GM19452 (cell line): ENCODE results near the gene MGLL.
A peak's percentile ranks its signal among the peaks of the same experiment; 100 is the strongest.

Experiments used
- ATAC-seq: cut with Tn5 transposase; IDR thresholded peaks from one replicate; pipeline ENCODE4 v1.9.1; 2021; ENCODE audit not compliant: unreplicated experiment

MGLL gene

DNA sequence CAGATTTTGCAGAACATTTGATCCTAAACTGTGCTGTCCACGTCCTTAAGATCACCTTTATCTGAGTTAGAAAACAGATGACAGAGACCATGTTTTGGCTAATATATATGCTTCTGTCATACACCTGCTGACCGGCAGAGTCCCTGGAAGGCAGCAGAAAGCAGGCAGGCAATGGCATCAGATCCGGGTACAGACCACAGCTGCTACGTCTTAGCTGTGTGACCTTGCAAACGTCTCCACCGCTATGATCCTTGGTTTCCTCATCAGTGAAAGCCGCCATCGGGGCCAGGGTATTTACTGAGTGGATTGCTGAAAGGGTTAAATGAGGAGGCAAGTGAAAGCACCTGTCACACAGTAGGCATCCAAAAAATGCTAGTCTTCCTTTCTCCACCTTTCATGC, 77.4 kb downstream of the MGLL start:
- ATAC-seq = no peak

DNA sequence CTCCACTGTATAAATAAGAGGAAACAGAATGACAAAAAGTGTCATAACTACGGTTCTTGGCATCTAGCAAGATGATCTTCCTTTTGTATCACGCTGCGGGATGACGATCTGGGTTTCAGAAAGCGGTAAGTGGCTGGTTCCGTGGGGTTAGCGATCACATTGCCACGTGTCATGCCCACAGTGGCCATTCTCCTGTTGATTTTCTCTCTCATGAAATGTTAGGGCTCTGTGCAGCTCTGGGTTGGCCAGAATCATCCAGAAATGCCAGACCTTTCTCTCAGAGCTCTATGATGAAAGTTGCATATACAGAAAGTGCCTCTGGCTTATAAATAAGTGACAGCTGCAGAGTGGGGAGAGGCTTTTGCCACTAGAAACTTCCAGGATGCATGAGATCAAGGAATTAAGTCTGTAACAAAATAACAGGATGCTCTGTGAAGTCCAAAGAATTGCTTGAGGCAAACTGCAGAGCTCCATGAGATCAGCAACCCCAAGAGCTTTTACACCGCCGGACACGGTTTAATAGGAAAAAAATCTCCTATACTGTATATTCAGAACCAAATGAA, 78.0 kb downstream of the MGLL start:
- no peak for ATAC-seq

DNA sequence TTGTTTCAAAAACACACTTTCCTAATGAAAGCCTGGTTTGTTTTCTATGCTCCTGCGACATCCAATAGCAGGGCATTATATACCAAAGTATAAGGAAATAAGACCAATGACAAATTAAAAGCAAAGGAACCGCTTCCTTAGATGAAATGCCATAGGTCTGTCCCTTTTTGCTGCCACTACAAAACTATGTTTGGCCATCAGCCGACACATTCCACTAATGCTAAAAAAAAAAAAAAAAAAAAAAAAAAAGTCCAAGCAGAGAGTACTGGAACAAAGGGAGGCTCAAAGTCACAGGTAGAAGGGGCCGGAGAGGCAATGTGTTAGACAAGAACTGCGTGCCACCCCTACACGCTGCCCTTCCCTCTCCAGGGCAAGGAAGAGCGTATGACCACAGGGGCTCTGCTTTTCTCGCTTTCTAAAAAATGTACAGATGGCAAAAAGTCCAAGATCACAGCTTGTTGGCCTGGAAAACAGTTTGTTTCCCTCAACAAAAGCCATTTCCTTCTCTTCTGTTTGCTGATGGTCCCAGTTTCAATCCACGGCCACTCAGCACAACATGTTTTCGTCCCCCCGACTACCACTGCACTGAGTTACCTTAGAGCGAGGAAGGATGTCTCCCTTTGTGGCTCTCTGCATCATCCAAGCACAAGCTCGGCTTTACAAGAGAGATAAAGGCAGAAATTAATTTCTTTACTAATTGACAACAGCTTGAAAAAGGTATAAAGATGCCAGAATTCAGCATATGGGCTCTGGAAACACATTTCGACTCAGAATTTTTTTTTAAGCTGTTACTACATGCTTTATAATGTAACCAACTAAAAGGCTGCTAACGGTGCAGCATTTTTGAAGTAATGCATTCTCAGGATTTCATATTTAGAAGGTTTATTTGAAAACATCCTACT, 78.7 kb downstream of the MGLL start:
- no peak for ATAC-seq

DNA sequence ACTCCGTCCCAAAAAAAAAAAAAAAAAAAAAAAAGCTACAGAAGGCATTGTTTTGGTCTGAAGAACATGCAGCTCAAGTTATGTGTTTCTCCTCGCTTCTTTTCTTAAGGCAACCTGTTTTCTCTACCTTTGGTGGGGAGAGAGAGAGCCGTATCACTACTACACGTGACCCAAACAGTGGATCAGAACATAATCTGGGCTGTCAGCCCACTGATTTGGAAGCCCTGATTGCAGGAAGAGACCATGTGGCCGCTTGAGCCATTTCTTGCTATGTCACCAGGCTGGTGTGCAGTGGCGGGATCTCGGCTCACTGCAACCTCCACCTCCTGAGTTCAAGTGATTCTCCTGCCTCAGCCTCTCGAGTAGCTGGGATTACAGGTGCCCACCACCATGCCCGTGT, 79.7 kb downstream of the MGLL start:
- ATAC-seq = no peak

DNA sequence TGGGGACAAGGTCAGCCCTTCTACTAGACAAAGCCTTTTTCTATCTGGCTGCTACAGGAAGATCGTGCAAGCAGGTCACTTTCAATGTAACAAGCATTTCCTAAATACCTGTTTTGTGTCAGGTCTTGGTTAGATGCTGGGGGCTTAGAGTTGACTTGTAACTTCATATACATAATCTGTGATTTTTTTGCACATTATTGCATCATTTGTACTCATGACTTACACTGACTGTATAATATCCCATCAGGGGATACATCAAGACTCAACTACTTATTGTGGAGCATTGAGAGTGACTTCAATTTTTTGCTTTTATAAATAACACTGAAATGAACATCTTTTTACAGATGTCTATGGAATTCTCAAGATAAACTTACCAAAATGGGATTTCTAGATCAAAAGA, 80.6 kb downstream of the MGLL start:
- no peak for ATAC-seq

DNA sequence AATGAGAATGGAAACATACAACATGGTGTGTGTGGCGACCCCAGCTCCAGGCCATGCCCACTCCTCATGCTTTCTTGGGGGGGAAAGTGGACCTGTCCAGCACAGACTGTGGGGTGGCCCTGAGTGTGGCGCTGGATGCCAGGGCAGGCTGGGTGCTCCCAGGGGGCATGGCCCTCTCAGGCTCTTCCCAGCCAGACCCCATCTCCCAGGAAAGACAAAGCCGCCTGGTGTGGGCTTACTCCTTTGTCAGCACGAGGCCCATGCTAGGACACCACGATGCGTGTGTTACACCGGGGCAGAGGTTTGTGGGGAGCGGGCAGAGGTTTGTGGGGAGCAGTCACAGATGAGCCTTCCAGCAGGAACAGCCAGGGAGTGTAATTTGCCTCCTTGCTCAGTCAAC, 81.1 kb downstream of the MGLL start:
- no peak for ATAC-seq

DNA sequence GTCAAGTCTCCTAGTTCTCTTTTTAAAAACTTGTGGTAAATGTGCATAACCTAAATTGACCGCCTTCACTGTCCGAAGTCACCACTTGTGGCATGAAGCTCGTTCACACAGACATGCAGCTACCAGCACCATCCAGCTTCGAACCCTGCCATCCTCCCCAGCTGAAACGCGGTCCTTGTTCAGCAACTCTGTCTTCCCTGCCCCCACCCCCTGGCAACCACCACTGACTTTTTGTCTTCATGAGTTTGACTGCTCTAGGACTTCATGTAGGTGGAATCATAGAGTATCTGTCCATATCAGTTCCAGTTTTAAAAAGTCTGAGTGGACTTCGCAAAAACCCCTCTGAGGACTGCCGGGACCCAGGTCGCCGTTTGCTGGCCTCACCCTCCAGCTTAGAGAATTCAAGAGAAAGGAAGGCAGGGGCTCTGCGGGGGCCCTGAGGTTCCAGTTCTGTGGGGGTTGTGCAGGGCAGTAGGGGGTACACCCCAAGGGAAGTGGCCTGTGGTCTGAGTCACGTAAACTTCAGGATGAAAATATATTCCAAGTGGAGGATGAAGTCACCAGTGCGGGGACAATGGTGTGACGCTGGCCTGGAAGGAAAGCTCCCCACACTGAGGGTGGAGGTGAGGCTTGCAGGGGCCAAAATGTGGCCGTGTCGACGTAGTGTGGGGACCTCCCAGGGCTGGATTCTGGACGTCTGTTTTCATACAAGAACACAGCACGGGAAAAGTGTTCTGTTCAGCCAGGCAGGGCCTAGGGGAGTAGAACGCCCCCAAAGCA, 82.0 kb downstream of the MGLL start:
- no peak for ATAC-seq

DNA sequence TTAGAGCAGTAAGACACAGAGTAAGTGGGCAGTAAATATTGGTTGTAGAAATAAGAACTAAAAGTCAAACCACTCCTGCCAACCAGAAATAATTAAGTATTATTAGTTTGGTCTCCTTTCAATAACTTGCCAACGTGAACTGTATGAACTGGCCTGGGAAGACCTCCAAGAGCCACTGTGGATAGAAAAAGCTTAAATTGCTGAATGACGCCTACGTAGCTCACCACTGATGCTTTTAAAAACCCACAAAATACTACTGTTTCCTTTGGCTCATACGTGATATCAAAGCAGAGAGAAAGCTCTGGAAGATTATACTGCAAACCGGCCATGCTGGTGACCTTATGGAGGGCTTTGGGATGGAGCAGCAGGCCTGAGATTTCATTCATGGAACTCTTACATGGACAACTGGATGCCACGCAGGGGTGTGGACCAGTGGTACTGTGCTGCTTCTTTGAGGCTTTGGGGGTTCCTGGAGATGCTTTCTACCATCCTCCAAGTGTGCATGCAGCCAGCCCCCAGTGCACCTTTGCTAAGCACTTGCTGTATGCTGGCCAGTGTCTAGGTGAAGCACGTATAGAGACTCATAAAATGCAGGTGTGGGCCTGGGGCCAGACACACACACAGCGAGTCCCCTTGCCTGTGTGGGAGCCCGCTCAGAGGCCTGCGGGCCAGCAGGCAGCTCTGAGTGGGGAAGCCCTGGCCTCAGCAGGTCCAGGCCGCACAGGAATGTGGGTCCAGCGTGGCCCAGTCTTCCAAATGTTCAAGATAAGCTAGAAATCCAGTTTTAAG, 82.8 kb downstream of the MGLL start:
- no peak for ATAC-seq

DNA sequence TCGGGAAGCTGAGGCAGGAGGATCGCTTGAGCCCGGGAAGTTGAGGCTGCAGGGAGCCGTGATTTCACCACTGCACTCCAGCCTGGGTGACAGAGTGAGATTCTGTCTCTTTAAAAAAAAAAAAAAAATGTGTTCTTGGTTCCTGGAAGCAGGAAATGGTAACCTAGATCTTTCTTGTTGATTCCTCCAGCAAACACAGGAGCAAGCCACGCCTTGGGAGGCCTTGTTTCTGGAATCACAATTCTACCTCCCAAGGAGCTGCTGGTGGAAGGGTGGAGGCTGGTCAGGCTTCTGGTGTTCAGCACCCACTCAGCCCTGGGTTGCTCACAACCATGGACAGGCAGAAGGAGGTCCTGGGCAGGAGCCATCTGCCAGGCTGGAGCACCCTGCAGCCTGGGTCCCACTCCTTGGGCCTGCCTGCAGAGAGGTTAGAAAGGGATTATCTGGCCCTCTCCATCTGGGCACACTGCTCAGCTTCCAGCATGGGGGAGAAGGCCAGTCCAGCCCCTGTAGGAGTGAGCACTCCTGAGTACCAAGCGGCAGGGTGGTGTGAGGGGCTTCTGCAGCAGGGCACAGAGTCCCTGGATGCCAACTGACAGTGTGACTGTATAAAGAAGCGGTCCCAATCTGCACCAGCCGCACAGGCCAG, 84.0 kb downstream of the MGLL start:
- ATAC-seq = no peak

DNA sequence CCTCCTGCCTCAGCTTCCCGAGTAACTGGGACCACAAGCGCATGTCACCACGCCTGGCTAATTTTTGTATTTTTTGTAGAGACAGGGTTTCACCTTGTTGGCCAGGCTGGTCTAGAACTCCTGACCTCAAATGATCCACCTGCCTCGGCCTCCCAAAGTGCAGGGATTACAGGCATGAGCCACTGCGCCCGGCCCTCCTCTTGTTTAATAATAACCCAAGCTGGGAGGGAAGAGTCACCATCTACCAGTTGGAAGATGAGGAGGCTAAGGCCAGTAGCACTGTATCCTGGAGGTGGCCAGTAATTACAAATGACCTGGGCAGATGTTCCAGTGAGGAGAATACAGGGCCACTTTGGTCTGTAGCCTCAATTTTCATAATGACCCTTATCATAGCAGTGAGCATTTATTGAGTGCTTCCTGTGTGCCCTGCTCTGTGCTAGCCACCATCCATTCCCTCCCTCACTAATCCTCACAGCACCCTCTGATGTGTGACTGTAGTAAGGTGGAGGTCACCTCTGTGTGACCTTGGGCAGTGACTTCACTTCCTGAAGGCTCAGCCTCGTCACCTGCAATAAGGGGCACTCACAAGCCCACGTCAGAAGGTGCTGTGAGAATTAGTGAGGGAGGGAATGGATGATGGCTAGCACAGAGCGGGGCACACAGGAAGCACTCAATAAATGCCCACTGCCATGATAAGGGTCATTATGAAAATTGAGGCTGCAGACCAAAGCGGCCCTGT, 85.3 kb downstream of the MGLL start:
- no peak for ATAC-seq

DNA sequence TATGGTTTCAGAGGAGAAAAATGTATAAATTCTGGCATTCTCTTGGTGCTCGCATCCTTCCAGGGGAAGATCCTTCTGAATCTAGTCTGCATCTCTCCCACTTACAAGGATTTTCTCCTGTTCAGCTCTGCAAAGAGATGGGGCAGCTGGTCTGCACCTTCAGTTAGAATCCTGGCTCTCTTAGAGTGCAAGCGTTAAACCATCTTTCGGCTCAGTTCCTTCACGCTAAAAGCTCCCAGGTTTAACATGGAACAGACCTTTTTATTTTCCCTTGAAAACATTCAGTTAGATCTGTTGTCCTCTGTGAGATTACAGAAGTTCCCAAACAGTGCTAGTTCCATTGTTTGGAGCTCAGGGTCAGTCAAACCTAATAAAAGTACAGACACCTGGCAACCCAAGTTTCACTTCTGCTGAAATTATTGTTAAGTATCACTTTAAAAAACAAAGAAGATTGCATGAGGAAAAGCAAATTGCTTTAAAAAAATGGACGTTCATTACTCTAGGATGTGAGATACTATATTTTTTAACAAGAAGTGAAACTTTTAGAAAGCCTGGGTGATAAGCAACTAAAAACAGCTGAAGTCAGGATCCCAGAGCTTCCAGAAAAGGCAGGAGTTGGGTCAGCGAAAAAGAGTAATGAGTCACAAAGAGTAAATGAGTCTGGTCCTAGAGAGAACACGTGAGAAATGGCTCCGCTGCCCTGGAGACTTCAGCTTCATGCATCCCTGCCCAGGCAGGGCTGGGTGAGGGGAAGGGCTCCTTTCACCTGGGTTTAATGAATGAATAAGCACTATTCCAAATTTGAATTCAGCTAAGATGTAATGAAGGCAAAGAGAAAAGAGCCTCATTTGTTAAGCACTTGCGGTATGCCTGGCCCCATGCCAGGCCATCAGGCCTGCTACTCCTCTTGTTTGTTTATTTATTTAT, 86.3 kb downstream of the MGLL start:
- peak; percentile 75 for ATAC-seq

DNA sequence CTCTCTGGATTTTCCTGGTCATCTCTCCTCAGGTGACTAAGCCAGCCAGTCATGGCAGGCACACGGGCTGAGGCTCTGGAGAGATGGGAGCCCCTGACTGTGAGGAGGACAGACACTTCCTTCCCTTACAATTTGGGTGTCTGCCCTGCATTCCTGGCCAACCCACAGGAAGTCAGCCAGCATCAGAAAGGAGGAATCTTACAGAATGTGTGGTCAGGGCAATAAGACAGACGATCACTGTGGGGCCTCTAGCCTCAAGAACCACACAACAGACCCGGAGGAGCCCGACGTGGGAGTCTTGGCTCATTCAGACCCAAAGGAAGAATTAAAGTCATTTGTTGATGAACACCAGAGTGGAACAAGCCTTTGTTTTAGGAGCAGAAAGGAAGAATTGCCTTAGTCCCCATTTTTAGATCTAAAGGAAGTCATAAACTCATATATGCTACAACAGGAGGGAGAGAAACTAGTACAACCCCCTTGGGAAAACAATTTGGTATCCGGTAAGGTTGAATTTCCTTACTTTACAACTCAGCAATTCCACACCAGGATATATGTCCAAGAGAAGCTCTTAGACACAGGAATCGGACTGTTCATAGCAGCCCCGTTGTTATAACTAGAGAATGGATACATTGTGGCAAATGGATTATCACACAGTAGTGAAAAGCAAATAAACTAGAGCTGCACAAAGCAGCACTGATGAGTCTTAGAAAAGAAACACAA, 87.4 kb downstream of the MGLL start:
- ATAC-seq = no peak

DNA sequence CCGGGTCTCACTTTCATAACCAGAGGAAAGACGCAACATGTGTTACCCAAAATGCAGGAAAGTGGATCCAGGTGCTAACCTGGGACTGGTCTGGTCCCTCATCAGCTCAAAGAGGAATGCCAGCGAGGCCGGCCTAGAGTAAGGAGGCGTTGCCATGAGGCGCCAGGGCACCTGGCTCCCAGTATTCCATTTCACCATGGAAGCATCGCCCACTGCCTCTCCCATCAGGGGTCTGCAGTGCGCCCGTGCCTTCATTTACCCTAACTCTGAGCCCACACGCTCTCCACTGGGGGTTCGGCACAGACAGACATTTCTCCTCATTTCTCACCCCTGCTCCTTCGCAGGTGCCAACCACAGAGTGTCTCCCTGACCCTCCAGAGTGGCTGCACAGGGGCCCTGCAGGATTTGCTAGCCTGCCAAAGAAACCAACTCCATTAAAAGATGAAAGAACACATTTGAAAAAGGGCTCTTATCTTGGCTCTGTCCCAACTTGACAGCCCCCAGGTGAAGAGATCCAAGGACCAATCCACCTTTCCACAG, 88.1 kb downstream of the MGLL start:
- no peak for ATAC-seq

DNA sequence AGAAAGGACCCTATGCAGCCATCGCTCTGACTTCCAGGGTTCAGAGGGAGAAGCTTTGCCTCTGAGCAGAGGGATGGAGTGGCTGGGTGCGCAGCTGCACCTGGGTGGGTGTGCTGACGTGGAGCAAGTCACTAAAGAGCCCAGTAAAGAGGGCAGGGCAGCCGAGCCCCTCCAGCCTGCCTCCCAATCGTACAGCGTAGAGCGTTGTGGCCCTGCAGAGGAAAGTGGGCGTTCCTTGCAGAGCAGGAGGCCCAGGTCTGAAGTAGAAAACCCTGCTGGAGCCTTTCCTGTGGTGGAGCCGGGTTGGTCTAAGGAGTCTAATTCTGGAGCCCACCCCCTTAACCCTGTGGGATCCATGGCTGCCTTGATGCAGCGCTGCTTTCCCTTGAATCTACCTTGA, 88.5 kb downstream of the MGLL start:
- ATAC-seq = no peak

DNA sequence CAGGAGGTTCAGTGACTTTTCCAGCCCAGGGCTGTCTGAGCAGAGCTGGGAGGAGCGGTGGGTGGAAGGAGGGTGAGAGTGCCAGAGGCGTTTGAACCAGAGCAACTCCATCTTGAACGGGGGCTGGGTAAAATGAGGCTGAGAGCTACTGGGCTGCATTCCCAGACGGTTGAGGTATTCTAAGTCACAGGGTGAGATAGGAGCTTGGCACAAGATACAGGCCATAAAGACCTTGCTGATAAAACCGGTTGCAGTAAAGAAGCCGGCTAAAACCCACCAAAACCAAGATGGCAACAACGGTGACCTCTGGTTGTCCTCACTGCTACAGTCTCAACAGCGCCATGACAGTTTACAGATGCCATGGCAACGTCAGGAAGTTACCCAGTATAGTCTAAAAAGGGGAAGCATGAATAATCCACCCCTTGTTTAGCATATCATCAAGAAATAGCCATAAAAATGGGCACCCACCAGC, 89.4 kb downstream of the MGLL start:
- no peak for ATAC-seq

DNA sequence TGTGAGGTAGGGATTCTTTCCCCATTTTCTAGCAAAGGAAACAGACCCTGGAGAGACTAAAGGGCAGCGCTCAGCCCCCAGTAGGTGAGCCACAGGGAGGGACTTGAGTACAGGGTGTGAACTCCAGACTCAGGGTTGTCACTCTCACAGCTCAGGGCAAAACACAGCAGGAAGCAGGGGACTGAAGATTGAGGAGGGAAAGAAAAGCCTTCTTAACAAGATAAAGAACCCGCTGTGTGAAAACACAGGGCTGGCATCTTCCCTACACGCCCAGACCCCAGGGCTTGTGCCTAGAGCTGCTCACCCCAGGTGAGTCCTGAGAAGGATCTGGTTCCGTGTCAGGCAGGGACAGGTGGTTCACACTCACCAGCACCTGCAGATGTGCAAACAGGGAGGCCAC, 90.0 kb downstream of the MGLL start:
- ATAC-seq = no peak

DNA sequence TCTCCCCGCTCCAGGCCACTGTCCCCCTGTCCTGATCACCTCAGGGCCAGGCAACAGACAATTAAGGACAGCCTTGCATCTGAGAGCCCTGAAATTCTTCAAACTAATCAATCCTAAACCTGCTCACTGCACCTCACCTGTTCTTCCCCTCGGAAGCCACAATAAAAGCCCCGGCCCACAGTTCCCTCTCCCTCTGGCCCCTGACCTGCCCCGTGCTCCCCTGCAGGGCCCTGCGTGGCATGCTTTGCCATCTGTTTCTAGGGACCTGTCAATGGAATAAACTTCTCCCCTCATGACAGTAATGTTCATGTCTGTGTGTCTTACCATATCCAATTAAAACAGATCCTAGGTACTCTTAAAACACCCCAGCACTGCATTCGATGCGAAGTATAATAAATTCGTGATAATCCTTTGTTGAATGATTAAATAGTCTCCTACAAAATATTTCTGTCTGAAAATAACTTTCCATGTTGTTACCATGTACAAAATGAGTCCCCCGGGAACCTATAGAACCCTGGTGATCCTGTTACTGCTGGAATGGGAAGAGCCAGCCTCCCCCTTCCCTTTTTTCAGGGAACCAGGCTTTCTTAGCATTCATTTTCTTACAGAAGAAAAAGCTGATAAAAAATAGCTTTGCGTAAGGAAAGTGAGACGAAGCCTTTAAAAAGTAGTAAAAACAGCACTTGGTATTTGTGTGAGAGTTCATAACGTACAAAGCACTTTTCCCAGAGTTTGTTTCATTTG, 90.6 kb downstream of the MGLL start:
- ATAC-seq = no peak
